Stomach (tissue), 4 donors: ENCODE data around the gene MBD3L2B.
"Not testable (repeated sequence)": the region's sequence is repeated elsewhere in the genome, so short reads cannot be mapped to it uniquely, and the experiment has no call there.

ENCODE experiments used
- EP300 ChIP-seq: sonication (generic); formaldehyde crosslinking; IDR thresholded peaks from one replicate; pipeline ENCODE4 v1.6.1; 2017; ENCODE audit warnings: antibody characterized with exemption
- POLR2A ChIP-seq, 4 donors: fragments of 450-650 bp; IDR thresholded peaks; one replicate each; pipeline ENCODE4 v1.6.1; 2016; ENCODE audit warnings: antibody characterized with exemption in 4 of 4, control low read depth in 2 of 4, mild to moderate bottlenecking in 1 of 4, moderate library complexity in 1 of 4

DNA sequence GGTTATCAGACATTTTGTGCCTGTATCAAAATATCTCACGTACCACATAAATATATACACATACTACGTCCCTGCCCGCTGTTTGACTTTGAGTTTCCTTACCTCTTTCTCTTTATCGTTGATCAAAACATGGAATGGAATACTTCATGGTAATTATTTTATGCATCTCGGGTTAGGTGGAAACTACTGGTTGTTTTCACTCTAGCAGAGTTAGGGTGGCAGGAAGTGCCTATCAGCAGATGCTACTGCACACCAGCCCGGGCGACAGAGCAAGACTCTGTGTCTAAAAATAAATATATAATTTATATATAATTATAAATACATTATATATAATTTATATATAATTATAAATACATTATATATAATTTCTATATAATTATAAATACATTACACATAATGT, 31.7 kb upstream of the MBD3L2B start:
- not testable (repeated sequence) for TF ChIP-seq POLR2A (IDR thresholded peaks at IDR 0.05); EP300
